HG03139 (cell line): ENCODE measurements around the gene RPL7L1.
"Not testable (repeated sequence)": the region's sequence is repeated elsewhere in the genome, so short reads cannot be mapped to it uniquely, and the experiment has no call there.

Experiments
- ATAC-seq: cut with Tn5 transposase; IDR thresholded peaks from one replicate; pipeline ENCODE4 v1.9.1; 2021; ENCODE audit not compliant: unreplicated experiment

Gene RPL7L1

DNA sequence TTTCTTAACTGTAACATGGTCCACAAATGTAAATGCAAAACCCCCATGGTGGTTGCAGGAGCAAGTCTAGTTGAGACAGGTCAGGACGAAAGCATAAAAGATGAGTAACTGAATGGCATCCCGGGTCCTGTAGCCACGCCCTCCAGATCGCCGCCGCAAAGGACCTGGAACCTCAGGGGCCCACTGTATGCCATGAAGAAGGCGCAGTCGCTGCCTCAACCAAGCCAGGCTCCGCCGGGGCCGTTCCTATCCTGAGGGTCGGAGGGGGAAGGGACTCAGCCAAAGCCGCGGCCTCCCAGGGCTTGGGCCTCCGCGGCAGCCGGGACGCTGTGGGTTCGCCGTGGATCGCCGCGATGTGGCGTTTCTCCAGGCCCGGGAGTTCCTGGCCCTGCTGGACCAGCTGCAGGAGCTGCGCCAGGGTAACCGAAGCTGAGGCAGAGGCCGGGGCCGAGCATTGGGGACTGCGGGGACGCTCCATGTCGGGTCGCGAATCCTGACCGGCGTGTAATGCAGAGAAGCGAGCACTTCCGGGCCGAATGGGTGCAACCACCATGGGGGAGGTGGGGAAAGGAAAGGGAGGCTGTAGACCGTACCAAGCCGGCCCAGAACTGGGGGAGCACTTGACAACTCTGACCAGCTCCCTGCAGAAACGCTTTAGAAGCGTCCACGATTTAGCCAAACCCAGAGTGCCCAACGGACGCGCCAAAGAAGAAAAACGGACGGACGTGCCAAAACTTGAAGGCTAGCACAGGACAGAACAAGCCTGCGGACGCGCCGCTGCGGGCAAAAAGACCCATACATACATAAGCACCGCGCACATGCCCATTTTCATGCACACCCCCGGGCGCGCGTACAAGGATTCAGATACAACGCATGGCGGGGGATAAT lies 11.1 kb downstream of the RPL7L1 start:
- peak; percentile 89 for ATAC-seq

GRCh38 chr6:42891199-42891722 lies 11.8 kb downstream of the RPL7L1 start:
- no peak for ATAC-seq

- not testable (repeated sequence) for ATAC-seq
Observed at GRCh38 chr6:42894041-42894828, 14.8 kb downstream of the RPL7L1 start.

GRCh38 chr6:42896178-42896719 lies 16.8 kb downstream of the RPL7L1 start:
- no peak for ATAC-seq

- ATAC-seq: no peak
Observed at GRCh38 chr6:42898891-42899361, 19.5 kb downstream of the RPL7L1 start.

GRCh38 chr6:42899871-42900270 lies 20.5 kb downstream of the RPL7L1 start:
- no peak for ATAC-seq

GRCh38 chr6:42901538-42901957 lies 22.1 kb downstream of the RPL7L1 start:
- no peak for ATAC-seq

GRCh38 chr6:42902429-42903263 lies 23.2 kb downstream of the RPL7L1 start:
- ATAC-seq: not testable (repeated sequence)

GRCh38 chr6:42904467-42904866 lies 25.1 kb downstream of the RPL7L1 start:
- no peak for ATAC-seq

DNA sequence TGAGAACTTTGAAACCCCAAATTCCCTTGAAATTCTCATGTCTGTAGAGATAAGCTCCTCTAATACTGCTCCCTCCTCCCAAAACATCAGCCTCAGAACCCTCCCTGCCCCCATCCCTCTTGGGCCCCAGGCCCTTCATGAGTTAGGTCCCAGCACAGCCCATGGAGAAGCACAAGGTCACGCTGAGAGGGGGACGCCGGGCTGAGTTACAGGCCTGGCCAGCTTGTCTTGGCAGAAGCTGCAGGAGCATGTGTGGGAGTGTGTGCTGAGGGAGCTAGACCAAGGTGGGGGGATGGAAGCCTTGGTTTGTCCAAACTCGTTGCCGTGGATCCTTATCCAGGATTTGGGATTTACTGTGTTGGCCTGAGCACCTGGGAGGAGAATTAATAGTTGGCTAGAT lies 27.9 kb downstream of the RPL7L1 start:
- ATAC-seq: no peak

DNA sequence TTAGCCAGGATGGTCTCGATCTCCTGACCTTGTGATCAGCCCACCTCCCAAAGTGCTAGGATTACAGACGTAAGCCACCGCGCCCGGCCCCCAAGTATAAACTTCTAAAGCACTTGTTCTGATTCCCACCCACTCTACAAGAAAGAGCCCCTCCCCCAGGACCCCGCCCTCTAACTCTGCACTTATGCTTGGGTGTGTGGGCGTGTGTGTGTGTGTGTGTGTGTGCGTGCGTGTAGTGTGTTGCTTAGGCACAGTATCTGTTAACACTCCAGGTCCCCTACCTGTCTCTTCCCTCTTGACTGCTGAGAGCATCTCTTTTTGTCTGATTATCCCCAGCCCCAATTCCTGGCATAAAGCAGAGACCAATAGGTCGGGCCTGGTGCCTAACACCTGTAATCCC lies 30.4 kb downstream of the RPL7L1 start:
- ATAC-seq: no peak

DNA sequence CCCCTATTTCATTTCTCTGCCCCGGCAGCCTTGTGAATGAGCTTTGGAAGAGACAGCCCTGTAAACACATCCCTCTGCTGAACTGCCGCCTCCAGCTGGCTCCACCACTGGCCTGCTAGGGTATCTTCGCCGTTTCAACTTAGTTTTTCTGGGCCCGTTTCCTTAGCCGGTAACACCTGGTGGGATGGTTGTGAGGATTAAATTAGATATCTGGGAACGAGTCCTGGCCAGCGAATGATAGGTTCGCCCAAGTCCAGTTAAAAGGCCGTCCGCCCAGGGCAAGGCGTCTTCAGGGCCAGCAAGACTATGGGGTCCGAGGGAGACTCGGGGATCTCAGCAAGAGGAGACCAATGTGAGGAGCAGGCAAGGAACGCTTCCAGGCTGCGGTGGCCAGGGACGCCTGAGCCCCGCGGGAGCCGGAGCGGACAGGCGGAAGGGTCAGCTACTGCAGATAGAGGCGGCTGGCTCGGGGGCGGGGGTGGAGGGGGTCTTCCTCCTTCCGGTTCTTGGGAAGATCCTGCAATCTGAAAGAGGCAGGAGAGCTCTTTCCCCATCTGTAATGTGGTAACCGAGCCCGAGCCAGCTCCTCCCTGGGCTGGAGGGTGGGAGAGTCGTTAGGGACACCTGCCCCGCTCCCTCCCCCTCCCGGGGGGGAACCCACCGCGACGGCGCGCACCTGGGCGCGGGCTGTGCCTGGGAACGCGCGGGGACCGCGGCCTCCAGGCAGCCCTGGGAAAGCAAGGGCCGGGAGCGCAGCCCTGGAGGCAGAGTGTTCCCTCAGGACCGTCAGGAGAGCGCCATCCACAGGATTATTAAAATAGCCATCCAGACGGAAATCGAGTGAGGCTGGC lies 32.0 kb downstream of the RPL7L1 start:
- ATAC-seq: no peak

- no peak for ATAC-seq
Observed at GRCh38 chr6:42914546-42914945, 35.1 kb downstream of the RPL7L1 start.

GRCh38 chr6:42915732-42916131 lies 36.3 kb downstream of the RPL7L1 start, which contains the start of gene PTCRA:
Gene PTCRA, plus strand, starts transcription at chr6:42916053. Its CDS starts 17 bp downstream, at chr6:42916070.
- ATAC-seq: no peak

GRCh38 chr6:42916288-42916687 lies 36.9 kb downstream of the RPL7L1 start:
- ATAC-seq: no peak

- ATAC-seq: no peak
Observed at GRCh38 chr6:42921801-42922200, 42.4 kb downstream of the RPL7L1 start.

DNA sequence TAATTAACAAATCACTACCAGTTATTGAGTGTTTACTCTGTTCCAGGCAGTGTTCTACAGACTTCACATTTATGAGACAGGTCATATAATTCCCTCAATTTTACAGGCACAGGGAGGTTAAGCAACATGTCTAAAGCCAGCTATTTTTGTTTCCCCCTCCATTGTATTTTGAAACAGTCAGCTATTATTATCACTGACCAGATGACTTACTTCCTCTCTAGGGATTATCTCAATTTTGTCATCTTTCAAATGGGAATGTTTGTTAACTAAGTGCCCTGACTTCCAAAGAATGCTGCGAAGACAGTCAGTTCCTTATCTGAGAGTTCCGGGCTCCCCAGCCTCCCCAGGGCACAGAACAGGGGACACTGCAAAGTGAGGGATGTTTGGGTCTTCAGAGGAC lies 44.2 kb downstream of the RPL7L1 start:
- ATAC-seq: no peak

GRCh38 chr6:42925248-42925857 lies 45.9 kb downstream of the RPL7L1 start:
- ATAC-seq: no peak
